ENCODE data around the gene GPR37L1. TPM values are rescaled to one million over a fixed set of nuclear protein-coding genes. Genes with fewer than 3 reads are reported as not detected.
"Not testable (repeated sequence)": the region's sequence is repeated elsewhere in the genome, so short reads cannot be mapped to it uniquely, and the experiment has no call there.

Gene GPR37L1
- polyA plus RNA-seq, 1 experiment, result not detected

GRCh38 chr1:202173993-202174392, 51.3 kb downstream of the GPR37L1 start:
- CTCF ChIA-PET, result interaction anchor here (1.3 to 1.9 kb wide), 2 partner anchors 12 to 19 kb away, joined by 3 to 11 read pairs; partner anchors contain the start of gene LGR6
- no peak for DNase-seq (ENCODE audit: low read depth, low spot score)
- Histone ChIP-seq H3K9me3 (ENCODE audit: control insufficient read depth, insufficient read depth, low read length) (no peaks in the 10 kb centered on the region; the same call in 1 of the 2 replicates), H3K27me3 (ENCODE audit: control insufficient read depth, insufficient read depth, low read length) (peaks cover 15% of the 10 kb centered on the region), H3K27ac (ENCODE audit: low read depth, low read length) (no peak overlapping the region), H3K4me3 (ENCODE audit: low read depth, low read length) (no peak overlapping the region)
- POLR2A ChIA-PET, result no interaction called here
- no peak for TF ChIP-seq CTCF (IDR thresholded peaks at IDR 0.05; ENCODE audit: low read depth, low read length)

- POLR2A ChIA-PET, result no interaction called here
- no peak for TF ChIP-seq CTCF (IDR thresholded peaks at IDR 0.05; ENCODE audit: low read depth, low read length)
- no peak overlapping the region for H3K4me3 ChIP-seq (ENCODE audit: low read depth, low read length)
- H3K27me3 ChIP-seq (ENCODE audit: control insufficient read depth, insufficient read depth, low read length), result peaks cover 37% of the 10 kb centered on the region
- no peak for DNase-seq (ENCODE audit: low read depth, low spot score)
- CTCF ChIA-PET, result no interaction called here
- H3K27ac ChIP-seq (ENCODE audit: low read depth, low read length), result no peak overlapping the region
- H3K9me3 ChIP-seq (ENCODE audit: control insufficient read depth, insufficient read depth, low read length), result no peaks in the 10 kb centered on the region; the same call in 1 of the 2 replicates
Measured at GRCh38 chr1:202176949-202177927, 54.5 kb downstream of the GPR37L1 start.

GRCh38 chr1:202179828-202180750, 57.4 kb downstream of the GPR37L1 start:
- H3K9me3 ChIP-seq (ENCODE audit: control insufficient read depth, insufficient read depth, low read length), result no peaks in the 10 kb centered on the region; the same call in 1 of the 2 replicates
- CTCF ChIA-PET, result interaction anchor here (0.7 to 1.8 kb wide), 3 partner anchors 9 to 136 kb away, joined by 3 to 5 read pairs (median 4); no protein-coding TSS in a partner anchor
- no peak overlapping the region for H3K27ac ChIP-seq (ENCODE audit: low read depth, low read length)
- POLR2A ChIA-PET, result interaction anchor here (0.6 kb wide), 1 partner anchor 559 kb away, joined by 3 read pairs; no protein-coding TSS in a partner anchor
- no peak for TF ChIP-seq CTCF (IDR thresholded peaks at IDR 0.05; ENCODE audit: low read depth, low read length)
- H3K4me3 ChIP-seq (ENCODE audit: low read depth, low read length), result no peak overlapping the region
- H3K27me3 ChIP-seq (ENCODE audit: control insufficient read depth, insufficient read depth, low read length), result peaks cover 45% of the 10 kb centered on the region
- DNase-seq (ENCODE audit: low read depth, low spot score), result no peak

- peaks cover 45% of the 10 kb centered on the region for H3K27me3 ChIP-seq (ENCODE audit: control insufficient read depth, insufficient read depth, low read length)
- H3K4me3 ChIP-seq (ENCODE audit: low read depth, low read length); DNase-seq (ENCODE audit: low read depth, low spot score); POLR2A ChIA-PET; H3K27ac ChIP-seq (ENCODE audit: low read depth, low read length); H3K9me3 ChIP-seq (ENCODE audit: control insufficient read depth, insufficient read depth, low read length): not testable (repeated sequence)
- CTCF ChIA-PET, result interaction anchor here (0.7 to 1.8 kb wide), 2 partner anchors 10 to 136 kb away, joined by 3 to 4 read pairs; no protein-coding TSS in a partner anchor
Measured at GRCh38 chr1:202180751-202181139, 58.0 kb downstream of the GPR37L1 start.

- Histone ChIP-seq H3K27me3 (ENCODE audit: control insufficient read depth, insufficient read depth, low read length) (peaks cover 49% of the 10 kb centered on the region), H3K9me3 (ENCODE audit: control insufficient read depth, insufficient read depth, low read length) (no peaks in the 10 kb centered on the region; the same call in 1 of the 2 replicates), H3K4me3 (ENCODE audit: low read depth, low read length) (no peak overlapping the region), H3K27ac (ENCODE audit: low read depth, low read length) (no peak overlapping the region)
- POLR2A ChIA-PET, result no interaction called here
- DNase-seq (ENCODE audit: low read depth, low spot score), result no peak
- CTCF ChIA-PET, result interaction anchor here (1.8 kb wide), 1 partner anchor 9 kb away, joined by 4 read pairs; no protein-coding TSS in a partner anchor
- no peak for TF ChIP-seq CTCF (IDR thresholded peaks at IDR 0.05; ENCODE audit: low read depth, low read length)
Measured at GRCh38 chr1:202181586-202181985, 58.9 kb downstream of the GPR37L1 start.

Data from AG04450 (cell line).